ENCODE data around the gene GMNC.

The GMNC gene

GRCh38 chr3:190853464-190853863 lies 9.0 kb downstream of the GMNC start:
- in situ Hi-C loops (cut with MboI; ENCODE audit: low sequenced_read_pairs) = no loop called here

DNA sequence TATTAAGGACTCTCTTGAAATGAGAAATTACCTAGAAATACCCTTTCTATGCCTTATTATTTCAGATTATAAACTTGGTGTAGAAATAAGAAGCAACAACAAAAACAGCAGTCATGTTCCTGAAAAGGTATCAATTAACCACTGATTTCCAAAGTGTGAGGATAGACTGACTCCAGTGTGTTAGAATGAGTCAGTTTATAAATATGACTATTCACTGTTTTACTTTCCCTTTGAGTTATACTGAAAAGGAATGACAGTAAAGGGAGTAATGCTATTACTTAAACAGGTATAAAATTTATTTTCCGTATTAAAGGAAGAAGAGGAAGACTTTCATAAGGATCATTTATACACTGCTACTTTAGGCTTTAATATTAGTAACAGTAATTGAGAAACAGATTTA lies 12.9 kb downstream of the GMNC start:
- in situ Hi-C loops (cut with MboI; ENCODE audit: low sequenced_read_pairs) = no loop called here

GRCh38 chr3:190848870-190849269 lies 13.6 kb downstream of the GMNC start:
- in situ Hi-C loops (cut with MboI; ENCODE audit: low sequenced_read_pairs) = no loop called here

DNA sequence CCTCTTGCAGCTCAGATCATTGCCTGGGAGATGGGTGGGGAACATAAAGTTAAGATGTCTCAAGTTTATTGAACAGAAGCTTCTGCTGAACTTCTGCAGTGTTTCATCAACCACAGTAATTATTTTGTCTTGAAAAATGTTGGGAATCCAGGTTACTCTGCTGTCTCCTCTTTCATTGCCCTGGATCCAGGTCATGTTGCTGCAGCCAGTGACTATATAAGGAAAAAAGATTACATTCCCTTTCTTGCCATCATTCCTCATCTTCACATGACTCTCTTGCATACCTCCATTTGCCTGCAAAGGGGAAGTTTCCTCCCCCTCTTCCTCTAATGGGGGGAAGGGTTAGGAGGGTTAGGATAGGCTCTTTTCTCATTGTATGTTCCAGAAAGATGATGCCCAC lies 15.1 kb downstream of the GMNC start:
- in situ Hi-C loops (cut with MboI; ENCODE audit: low sequenced_read_pairs) = no loop called here

DNA sequence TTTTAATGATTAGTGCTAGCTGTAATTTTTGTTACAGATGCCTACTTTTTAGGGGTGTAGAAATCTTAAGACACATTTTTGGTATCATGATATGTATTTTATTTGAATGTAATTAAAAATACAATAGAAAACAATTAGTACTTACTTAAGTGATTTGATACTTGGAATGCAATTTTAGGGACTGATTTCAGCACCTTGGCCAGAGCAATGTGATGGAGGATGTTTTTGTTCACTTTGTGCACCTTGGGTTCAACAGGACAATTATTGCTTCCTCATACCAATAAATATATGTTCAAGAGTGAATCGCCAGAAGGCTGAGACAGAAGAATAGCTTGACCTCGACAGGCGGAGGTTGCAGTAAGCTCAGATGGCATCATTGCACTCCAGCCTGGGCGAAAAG lies 22.3 kb downstream of the GMNC start:
- in situ Hi-C loops (cut with MboI; ENCODE audit: low sequenced_read_pairs) = no loop called here

DNA sequence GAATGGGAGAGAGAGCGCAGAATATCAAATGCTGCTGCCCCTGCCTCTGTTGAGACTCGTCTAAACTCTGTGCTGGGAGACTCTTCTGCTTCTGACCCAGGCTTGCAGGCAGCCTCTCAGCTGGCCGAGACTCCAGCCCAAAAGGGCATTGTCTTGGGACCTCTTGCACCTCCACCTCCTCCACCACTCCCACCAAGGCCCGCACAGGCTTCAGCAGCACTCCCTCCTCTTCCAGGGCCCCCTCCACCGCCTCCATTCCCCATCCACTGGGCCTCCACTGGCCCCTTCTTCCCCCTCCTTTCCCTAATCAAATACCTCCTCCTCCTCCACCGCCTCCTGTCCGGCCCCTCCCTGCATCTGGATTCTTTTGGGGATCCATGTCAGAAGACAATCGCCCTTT lies 31.3 kb downstream of the GMNC start:
- in situ Hi-C loops (cut with MboI; ENCODE audit: low sequenced_read_pairs) = no loop called here

- in situ Hi-C loops (cut with MboI; ENCODE audit: low sequenced_read_pairs) = no loop called here
These were observed 32.5 kb downstream of the GMNC start for GRCh38 chr3:190830031-190830430.

- in situ Hi-C loops (cut with MboI; ENCODE audit: low sequenced_read_pairs) = no loop called here
These were observed 36.5 kb downstream of the GMNC start for GRCh38 chr3:190826018-190826417.

- in situ Hi-C loops (cut with MboI; ENCODE audit: low sequenced_read_pairs) = no loop called here
These were observed 37.0 kb downstream of the GMNC start for GRCh38 chr3:190825386-190826016.

DNA sequence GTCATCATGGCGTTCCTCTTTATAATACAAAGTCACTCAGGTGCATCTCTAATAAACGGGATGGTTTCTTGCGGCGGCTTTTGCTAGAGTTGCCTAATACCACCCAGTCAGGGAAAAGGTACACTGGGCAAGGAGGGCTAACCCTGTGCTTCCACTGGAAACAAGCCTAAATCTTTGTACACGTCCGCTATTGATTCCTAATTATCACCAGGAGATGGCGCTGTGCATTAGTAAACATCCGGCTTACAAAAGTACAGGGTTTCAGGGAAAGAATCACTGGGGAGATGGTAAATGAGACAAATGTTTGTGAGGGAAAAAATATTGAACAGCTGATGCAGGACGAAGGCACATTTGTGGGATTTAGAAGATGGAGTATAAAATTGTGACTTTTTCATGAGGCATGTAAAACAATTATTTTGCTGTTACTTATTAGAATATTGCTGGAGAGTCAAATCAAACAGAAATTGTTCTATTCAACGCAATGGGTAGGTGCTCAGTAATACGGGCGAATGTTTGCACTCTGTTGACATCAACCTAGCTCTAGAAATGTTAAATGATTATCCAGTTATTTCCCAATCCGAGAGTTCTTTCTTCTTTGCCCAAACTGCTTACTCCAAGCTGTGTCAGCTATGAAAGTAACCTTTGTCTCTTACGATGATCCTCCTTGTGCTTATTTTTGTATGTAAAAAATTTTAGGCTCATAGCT lies 50.6 kb downstream of the GMNC start:
- in situ Hi-C loops (cut with MboI; ENCODE audit: low sequenced_read_pairs) = no loop called here

DNA sequence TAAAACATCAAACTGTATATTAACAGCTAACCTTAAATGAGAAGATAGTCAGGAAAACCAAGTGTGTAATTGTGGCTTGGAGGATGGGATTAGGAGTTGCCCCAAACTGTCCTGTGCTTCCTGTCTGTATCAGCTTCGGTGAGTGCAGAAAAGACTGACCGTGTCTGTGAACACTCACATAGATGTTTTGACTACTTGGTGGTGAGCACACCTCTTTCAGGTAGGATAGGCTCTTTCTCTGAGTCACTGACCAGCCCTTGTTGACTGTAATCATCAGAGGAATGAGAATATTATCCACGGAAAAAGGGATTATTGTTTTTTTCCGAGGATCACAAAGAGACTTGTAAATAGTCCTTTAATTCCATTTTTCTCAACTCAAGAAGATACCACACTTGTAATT lies 51.5 kb downstream of the GMNC start:
- in situ Hi-C loops (cut with MboI; ENCODE audit: low sequenced_read_pairs) = no loop called here

- in situ Hi-C loops (cut with MboI; ENCODE audit: low sequenced_read_pairs) = no loop called here
These were observed 53.1 kb downstream of the GMNC start for GRCh38 chr3:190809351-190809750.

- in situ Hi-C loops (cut with MboI; ENCODE audit: low sequenced_read_pairs) = no loop called here
These were observed 54.6 kb downstream of the GMNC start for GRCh38 chr3:190807719-190808375.
